OCI-M2 (cell line): Measurements from ENCODE around the gene CBX2.

Experiments used
- DNase-seq: peaks from one replicate; lab custom pipeline; 2025; ENCODE audit not compliant: unreplicated experiment; lab: John Stamatoyannopoulos, UW

CBX2 gene

GRCh38 chr17:79826204-79826680 is 48.3 kb downstream of the CBX2 start:
- no peak for DNase-seq

DNA sequence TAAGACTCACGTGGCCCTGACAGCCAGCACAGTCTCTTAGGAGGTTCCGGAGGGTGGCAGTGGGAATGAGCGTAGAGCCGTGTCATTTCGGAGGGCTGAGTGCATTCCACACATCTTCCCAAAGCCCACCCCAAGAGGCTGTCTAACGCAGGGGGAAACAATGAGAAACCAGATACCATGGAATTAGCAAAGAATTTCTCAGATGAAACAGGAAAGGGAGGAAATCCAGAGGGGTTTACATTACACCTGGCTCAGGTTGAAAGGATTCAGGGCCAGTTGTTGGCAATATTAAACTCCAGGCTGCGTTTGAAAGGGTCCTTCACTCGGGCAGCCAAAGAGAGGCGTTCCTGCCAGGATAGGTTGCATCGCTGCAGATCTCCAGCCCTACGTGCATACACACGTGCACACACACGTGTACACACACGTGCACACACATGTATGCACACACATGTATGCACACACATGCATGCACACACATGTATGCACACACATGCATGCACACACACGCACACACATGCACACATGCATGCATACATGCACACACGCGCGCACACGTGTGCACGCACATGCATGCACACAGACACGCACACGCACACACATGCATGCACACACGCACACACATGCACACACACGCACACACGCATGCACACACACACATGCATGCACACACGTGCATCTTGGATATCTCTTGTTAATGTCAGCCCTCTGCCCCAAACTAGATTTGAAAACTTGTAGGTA is 49.1 kb downstream of the CBX2 start:
- no peak for DNase-seq

GRCh38 chr17:79829004-79829403 is 51.1 kb downstream of the CBX2 start:
- DNase-seq: no peak

DNA sequence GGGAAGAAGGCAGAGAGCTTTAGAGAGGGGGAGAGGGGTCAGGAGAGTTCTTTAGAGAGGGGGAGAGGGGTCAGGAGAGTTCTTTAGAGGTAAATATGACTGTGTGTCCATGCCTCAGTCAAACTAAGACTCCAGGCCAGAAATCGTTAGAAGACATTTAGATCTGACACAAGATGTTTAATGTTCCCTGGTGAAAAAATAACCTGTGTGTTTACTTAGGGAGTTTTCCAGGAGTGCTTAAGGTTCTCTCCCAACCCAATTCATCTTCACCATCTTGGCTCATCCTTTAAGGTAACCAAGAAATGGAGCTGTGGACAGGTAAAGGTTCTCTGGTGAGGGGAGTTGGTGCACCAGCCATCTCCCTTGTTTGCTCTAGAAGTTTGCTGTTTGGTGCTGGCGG is 51.5 kb downstream of the CBX2 start:
- no peak for DNase-seq

- no peak for DNase-seq
Measured at GRCh38 chr17:79830303-79830702, 52.4 kb downstream of the CBX2 start.

DNA sequence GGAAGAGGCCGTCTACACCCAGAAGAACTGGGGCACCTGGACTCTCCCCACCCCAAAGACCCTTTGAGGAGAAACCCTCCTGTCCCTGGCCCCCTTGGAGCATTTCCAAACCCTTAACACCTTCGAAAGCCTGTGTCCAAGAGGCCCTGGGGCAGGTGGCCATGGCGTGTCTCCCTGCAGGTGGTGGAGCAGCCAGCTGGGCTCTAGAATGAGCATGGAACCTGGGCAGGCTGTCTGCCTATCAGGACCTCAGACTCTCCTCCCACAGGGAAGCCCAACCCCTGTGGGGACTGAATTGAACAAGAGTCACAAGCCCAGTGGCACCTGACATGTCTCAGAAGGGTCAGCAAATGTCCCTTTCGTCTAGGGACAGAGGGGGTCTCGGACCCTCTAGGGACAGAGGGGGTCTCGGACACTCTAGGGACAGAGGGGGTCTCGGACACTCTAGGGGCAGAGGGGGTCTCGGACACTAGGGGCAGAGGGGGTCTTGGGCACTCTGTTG is 52.9 kb downstream of the CBX2 start:
- no peak for DNase-seq

DNA sequence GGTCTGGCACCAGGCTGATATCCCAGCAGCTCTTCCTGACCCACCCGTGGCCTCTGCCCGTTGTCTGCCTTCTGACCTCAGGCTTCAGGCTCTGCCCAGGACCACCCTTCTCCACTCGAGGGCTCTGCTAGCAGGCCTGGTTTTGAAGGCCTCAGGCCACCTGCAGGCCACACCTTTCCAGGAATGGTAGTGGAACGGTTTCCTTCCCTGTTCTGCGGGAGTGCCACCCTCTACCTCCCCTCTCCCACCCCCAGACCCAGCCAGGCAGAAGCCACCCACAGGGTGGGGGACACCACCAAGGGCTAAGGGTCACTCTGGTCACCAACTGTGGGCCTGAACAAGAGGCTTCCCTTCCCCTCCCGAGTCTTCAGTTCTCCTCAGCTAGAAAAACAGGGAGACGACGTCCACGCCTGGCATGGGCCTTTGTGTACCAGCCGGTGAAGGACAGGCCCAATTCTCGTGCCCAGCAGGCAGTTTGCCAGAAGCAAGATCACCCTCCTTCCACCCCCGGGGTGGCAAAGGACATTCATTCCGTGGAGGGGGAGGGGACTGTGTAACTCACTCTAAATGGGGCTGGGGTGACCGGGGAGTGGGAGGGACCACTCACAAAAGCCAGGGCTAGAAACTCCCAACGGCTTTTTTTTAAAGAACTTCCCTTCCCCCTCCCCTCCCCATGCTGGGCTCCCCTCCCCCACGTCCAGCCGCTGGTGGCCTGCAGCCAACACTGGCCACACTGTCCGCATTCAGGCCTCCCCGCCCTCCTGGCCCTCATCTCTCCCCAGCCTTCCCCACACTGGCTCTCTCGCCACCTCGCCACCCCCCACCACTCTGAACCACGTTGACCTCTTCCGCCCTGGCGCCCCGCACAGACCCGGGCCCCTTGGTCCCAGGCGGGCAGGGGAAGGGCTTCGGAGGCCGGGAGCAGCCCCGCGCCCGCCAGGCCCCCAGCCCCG is 53.6 kb downstream of the CBX2 start:
- no peak for DNase-seq

DNA sequence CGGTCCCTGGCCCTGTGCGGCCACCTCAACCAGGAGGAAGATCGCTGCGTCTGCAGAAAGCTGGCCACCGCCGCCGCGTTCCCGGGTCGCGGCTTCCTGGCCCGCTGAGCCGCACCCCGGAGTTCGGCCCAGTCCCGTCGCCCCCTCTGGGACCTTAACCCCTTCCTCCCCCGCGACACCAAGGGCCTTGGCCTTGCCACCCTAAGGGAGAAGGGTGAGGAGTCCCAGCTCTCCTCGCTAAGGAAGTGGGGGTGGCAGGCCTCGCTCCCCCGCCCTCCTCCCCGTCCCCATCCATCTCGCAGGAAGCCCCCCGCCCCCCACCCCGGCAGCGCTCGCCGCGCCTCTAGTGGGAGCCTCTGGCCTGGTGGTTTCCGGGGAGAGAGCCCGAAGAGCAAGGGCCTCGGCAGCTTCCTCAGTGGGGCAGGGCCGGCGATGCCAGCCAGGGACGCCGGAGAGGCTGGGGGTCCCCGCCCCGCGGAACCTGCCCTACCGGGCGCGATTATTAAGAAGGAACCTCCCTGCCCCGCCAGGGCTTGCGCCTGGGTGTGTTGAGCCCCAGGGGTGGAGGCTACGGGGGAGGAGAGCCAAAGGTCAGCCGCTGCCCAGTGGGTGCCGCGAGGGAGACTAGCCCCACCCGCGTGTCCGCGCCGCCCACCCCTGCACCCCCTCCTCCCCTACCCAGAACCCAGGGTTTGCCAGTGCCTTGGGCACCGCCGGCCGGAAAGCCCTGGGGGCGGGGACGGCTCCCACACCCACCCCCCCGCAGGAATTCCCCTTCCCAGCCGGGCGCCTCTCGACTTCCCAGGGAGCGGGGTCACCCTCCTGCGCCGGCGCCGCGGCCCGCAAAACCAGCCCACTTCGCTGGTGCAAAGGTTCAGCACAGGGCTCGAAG is 54.5 kb downstream of the CBX2 start:
- no peak for DNase-seq

DNA sequence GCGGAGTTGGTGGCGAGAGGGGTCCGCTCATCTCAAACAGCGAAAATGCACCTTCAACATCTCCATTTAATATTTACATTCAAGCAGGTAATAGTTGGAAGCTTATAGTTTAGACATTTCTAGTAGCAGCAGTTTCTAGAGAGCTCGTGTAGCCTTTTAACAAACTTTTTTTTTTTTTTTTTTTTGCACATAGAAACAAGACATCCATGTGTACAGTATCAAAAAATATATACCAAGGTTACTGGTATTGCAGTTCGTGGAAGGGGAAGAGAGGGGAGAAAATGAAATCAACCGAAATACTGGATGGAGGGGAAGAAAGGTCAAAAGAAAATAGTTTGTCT is 55.1 kb downstream of the CBX2 start:
- no peak for DNase-seq

DNA sequence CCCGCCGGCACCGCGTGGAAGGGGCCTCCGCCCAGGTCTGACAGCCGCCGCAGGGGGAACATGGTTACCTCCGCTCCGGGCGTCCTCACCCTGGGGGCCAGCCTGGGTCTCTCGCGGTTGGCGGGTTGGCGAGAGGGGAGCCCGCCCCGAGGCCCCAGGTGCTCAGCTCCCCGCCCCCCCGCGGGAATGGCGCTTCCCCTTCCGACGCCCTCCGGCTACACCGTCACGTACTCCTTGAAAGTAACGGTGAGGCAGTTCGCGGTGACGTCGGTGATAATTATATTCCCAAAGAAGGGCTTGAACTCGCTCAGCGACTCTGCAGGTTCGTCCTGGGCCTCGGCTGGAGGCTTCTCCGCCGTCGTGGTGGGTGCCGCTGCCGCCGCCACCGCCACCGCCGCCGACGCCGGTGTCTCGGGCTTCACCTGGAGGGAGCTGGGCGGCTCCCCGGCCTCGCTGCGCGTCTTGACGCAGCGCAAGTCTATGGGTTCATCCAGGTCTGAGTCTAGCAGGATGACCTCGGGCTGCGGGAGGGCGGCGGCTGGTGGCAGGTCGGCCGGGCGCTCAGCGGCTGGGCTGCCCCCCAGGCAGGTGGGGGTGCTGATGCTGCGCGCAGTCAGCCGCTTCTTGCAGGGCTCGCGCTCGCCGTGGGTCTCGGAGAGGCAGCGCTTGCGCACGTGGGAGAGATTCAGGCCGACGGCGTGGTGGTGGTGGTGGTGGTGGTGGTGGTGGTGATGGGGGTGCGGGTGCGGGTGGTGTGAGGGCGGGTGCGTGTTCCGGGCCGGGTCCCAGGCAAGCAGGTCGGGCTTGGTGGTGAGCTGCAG is 56.0 kb downstream of the CBX2 start:
- no peak for DNase-seq

DNA sequence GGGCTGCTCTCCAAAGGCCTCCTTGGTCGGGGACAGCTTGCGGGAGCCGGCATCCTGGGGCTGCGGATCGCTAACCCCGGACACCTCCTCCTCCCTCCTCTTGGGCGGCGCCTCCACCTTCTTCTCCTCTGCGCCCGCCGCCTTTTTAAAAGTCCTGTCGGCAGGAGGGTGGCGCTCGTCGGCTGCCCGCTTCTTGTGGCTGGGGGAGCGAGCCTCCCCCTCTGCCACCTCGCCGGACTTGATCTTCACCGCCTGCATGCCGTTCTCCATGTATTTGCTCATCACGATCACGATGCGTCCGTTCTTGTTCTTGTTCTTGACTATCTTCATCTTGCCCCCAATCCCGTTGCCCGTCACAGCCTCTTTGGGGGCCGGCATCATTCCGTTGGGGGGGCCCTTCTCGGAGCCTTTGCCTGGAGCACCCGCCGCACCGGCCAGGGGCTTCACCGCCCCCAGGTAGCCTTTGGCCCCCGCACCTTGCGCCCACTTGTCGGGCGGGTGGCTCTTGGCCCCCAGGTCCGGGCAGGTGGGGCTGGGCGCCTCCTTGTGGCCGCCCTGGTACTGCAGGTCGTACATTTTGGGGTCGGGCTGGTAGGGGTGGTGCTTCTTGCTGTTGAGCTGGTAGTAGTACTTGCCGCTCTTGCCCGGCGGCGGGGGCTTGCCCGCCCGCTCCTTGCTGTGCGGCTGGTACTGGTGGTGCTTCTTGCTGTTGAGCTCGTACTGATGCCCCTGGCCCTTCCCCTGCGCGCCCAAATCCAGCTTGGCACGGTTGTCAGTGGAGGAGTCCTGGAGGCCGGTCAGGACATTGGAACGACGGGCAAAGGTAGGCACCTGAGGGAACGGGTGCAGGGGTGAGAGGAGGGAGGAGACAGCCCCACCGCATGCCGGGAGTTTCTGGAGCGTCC is 56.9 kb downstream of the CBX2 start:
- no peak for DNase-seq

- no peak for DNase-seq
Measured at GRCh38 chr17:79835470-79835899, 57.5 kb downstream of the CBX2 start.

DNA sequence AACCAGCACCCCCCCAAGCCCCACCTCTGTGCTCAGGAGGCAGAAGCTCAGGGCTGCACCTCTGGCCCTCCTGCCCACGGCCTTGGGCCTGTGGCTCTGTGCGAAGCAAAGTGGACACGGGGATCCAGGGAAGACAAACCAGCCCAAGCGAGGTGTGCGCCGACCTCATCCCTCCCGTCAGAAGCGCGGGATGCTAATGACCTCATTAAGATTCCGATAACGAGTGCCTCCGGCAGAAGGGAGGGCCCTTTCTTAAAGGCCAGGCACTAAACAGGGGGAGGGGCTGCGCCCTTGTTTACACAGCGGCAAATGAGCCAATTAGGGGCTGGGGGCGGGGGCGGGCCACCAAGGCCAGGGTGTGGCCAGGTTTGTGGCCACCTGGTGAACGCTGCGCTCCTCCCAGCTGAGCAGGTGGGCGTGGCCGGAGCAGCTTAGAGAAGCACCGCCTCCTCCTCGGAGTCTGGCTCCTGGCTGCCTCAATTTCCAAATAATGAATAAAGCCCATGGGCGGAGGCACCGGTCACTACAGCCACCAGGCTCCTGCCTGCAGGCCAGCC is 58.1 kb downstream of the CBX2 start:
- DNase-seq: no peak

DNA sequence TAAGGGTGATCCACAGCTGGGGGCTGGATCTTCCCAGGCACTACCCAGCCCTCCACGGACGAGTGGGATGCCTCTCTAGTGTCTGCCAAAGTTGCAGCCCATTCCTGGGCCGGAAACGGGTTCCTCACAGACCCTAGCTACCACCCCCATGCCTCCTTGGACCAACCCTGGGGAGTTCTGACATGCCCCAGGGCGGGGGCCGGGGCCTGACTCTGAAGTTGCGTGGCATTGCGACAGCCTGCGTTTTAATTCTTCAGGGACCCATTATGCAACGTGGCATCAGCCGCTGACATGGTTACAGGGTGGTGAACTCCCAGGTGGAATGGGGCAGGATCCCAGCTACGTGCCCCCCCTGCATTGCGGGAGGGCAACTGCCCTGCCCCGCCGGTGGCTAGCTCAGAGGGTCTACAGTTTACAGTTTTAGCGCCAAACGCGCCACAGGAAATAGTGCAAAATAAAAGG is 58.6 kb downstream of the CBX2 start:
- DNase-seq: no peak

DNA sequence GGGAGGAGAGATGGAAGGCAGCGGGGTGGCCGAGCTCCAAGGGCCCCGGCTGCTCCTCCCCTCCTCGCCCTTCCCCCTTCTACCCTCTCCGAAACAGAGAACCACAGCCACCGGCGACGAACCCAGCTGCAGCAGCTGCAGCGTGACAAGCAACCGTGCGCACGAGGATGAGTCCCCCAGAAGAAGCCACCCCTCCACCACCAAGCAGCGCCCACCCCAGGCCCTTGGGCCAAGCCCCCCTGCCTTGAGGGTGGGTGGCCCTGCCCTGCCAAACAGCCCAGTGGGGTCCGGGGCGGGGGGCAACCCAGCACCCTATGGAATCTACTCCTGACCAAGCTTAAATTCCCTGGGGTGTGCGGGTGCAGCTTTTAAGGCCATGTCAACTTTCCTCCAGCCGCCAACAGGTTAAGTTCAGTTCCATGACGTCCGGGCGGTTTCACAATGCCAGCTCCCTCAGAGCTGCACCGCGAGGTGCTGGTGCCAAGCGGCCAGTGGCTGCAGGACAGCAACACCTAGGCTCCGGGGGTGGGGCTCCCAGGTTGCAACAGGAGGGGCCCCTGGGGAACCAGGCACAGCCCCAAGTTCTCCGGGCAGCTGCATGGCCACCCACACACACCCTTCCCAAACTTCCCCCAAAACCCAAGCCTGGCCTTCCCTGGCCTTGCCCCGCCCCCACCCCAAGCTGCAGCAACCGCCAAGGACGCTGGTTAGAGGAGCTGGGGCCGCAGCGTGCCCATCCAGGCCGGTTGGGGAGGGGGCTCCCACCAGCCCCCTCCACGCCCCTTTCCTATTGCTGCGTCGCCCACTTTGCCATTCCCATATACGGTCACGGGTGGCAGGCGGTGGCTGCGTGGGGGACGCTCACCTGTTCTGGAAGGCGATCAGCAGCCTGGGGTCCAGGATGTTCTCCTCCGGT is 59.3 kb downstream of the CBX2 start:
- no peak for DNase-seq
